Panc1 (cell line): Measurements from ENCODE around the gene MAD1L1. TPM values are rescaled to one million over a fixed set of nuclear protein-coding genes. Genes with fewer than 3 reads are reported as not detected.

Source experiments
- ATAC-seq: fragments of 200-7000 bp; cut with Tn5 transposase; 2 replicates; pipeline ENCODE4 v1.9.1; 2020; ENCODE audit warnings: mild to moderate bottlenecking, moderate library complexity
- BruUV-seq: library from RNA; stranded (reverse); fragments of 400-500 nt; replicated peaks from 2 replicates; lab custom pipeline; 2021; lab: Mats Ljungman, UMichigan
- CTCF ChIA-PET: fragments of 300-600 bp; sonication (Branson Sonifier 250); formaldehyde crosslinking; loops from one replicate; lab custom pipeline; 2022; ENCODE audit warnings: antibody characterized with exemption; lab: Charles Lee
- POLR2A ChIA-PET: fragments of 300-600 bp; sonication (Branson Sonifier 250); formaldehyde crosslinking; loops from one replicate; lab custom pipeline; 2022; ENCODE audit warnings: antibody characterized with exemption; lab: Charles Lee
- DNase-seq: peaks from one replicate; pipeline ENCODE4 v3.0.0-alpha.2; 2010; ENCODE audit warnings: low read depth, low spot score
- H3K27ac ChIP-seq: 2 replicates; pipeline ENCODE4 v1.5.1; 2011; ENCODE audit warnings: mild to moderate bottlenecking, low read length, inconsistent platforms
- H3K27me3 ChIP-seq: fragments of 200-500 bp; sonication (Bioruptor generic); 2 replicates; pipeline ENCODE4 v1.6.0; 2014; ENCODE audit warnings: low read length, inconsistent platforms; ENCODE audit not compliant: control insufficient read depth, insufficient read depth
- H3K36me3 ChIP-seq: fragments of 200-500 bp; sonication (Bioruptor generic); 2 replicates; pipeline ENCODE4 v1.5.1; 2014; ENCODE audit warnings: inconsistent platforms, mild to moderate bottlenecking, low read length, moderate library complexity; ENCODE audit not compliant: control insufficient read depth, insufficient read depth
- H3K4me1 ChIP-seq: 2 replicates; pipeline ENCODE4 v1.5.1; 2011; ENCODE audit warnings: inconsistent platforms, mild to moderate bottlenecking, low read length, moderate library complexity; ENCODE audit not compliant: control insufficient read depth, insufficient read depth
- H3K4me3 ChIP-seq, 2 experiments: 2 replicates each; pipeline ENCODE4 v1.5.1; 2011 to 2012; ENCODE audit warnings: low read depth in 2 of 2, low read length in 2 of 2, mild to moderate bottlenecking in 2 of 2, inconsistent platforms in 1 of 2, moderate library complexity in 1 of 2
- H3K9me3 ChIP-seq: fragments of 200-500 bp; sonication (Bioruptor generic); 2 replicates; pipeline ENCODE4 v1.5.1; 2014; ENCODE audit warnings: low read depth, mild to moderate bottlenecking, inconsistent platforms, low read length, moderate library complexity; ENCODE audit not compliant: control insufficient read depth, insufficient read depth
- CTCF ChIP-seq: fragments of 450-650 bp; IDR thresholded peaks from 2 replicates; pipeline ENCODE4 v1.5.1; 2017; ENCODE audit warnings: mild to moderate bottlenecking
- POLR2AphosphoS5 ChIP-seq: IDR thresholded peaks from 2 replicates; pipeline ENCODE4 v1.6.1; 2012; ENCODE audit warnings: mild to moderate bottlenecking, low read depth, low read length, moderate library complexity
- SIN3A ChIP-seq: IDR thresholded peaks from 2 replicates; pipeline ENCODE4 v1.6.1; 2012; ENCODE audit warnings: low read depth, mild to moderate bottlenecking, low read length, moderate library complexity, borderline replicate concordance; ENCODE audit not compliant: insufficient read depth
- TCF7L2 ChIP-seq: IDR thresholded peaks from 2 replicates; pipeline ENCODE4 v1.6.1; 2011; ENCODE audit warnings: mild to moderate bottlenecking, low read depth, low read length, inconsistent platforms
- in situ Hi-C: cut with HindIII; loops from 2 replicates; pipeline ENCODE4 v1.10.0; 2016; ENCODE audit warnings: low sequenced_read_pairs, low pct_unique_long_range_greater_than_20kb
- intact Hi-C: fragments of 100-400 bp; cut with micrococcal nuclease; formaldehyde crosslinking; loops from one replicate; pipeline ENCODE4 v1.10.0; 2022; ENCODE audit not compliant: unreplicated experiment
- total RNA-seq: library from RNA; stranded (reverse); gene quantifications from one replicate; pipeline ENCODE4 v1.2.1, GENCODE V29; 2021; ENCODE audit not compliant: unreplicated experiment
- TF ChIP-seq, protein P1 (sequence below), 2 experiments: IDR thresholded peaks; 2 replicates each; pipeline ENCODE4 v1.6.1; 2011 to 2012; ENCODE audit warnings: low read depth in 2 of 2, control low read depth in 1 of 2, low read length in 1 of 2, mild to moderate bottlenecking in 1 of 2, moderate library complexity in 1 of 2; ENCODE audit not compliant: insufficient read depth in 1 of 2

Gene MAD1L1
- total RNA-seq, 1 experiment from 2014 or later, result 70.8 TPM

DNA sequence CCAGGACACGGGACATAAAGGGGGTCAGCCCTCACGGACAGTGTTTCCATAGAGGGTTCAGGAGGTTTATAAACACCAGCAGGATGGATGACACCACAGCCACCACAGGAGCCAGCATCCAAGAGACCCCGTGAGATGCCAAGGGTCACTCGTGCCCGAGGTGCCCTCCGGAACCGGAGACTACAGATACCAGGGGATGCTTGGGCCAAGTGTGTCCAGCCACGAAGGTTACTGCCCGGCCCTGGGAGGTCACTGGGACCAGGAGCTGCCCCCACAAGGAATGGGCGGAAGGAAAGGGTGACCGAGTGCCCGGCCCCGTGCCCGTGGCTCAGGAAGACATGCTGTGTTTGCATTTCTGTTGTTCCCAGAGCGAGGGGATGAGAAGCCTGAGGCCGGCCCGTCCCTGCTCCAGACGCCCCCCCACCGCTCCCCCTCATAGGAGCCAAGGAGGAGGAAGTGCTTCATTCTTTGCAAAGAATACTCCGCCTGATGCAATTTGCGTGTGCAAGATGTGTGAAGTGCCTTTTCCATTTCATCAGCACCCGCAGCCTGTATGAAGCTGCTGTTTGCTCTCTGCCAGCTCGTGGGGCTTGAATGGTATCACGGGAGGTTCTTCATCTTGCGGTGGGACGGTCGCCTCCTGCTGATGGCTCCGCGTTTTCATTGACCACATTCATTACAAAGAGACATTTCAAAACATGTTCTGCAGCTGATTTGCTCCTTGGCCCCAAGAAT, 386.2 kb downstream of the MAD1L1 start:
- POLR2A ChIA-PET, result no interaction called here
- BruUV-seq, result no TSS peak

DNA sequence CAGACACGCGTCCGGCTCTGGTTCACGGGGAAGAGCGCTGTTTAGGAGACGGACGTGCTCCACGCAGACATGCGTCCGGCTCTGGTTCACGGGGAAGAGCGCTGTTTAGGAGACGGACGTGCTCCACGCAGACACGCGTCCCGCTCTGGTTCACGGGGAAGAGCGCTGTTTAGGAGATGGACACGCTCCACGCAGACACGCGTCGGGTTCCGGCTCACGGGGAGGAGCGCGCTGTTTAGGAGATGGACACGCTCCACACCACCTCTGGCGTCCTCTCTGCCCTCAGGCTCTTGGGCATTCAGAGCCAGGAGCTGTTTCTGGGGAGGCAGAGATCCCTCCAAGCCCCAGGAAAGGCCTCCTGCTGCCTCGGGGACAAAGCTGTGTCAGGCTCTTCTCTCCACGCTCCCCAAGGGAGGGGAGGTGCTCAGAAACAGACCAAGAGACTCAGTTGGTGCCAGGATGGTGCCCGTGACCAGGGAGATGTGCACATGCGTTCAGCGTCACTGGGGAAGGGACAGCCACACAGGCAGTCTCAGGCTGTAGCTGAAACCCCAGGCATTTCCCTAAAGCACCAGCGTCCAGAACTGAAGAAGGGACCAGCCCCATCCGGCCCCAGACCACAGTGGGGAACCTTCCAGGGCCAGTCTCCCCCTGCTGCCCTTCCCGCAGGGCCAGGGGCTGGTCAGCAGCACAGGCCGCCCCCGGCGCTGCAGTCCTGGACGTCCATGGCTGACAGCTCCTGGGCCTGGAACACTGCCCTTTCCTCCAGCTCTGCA, 387.0 kb downstream of the MAD1L1 start:
- Histone ChIP-seq H3K4me1 (no peaks in the 10 kb centered on the region), H3K27me3 (no peaks in the 10 kb centered on the region), H3K4me3 (no peak overlapping the region), H3K36me3 (no peaks in the 10 kb centered on the region), H3K9me3 (no peaks in the 10 kb centered on the region), H3K27ac (no peak overlapping the region)
- intact Hi-C loops, result no loop called here
- DNase-seq (no peak), ATAC-seq (no peak)
- CTCF ChIA-PET, result no interaction called here
- TF ChIP-seq TCF7L2, result no peak
- TF ChIP-seq CTCF, result no peak
- POLR2A ChIA-PET, result interaction anchor here (0.7 kb wide), 1 partner anchor 410 kb away, joined by 3 read pairs; no protein-coding TSS in a partner anchor
- in situ Hi-C loops, result no loop called here
- no TSS peak for BruUV-seq

More for the DNA sequence above, 386.2 kb downstream of the MAD1L1 start:
- DNase-seq (no peak), ATAC-seq (no peak)
- Histone ChIP-seq H3K27ac (no peak overlapping the region), H3K4me1 (no peaks in the 10 kb centered on the region), H3K36me3 (no peaks in the 10 kb centered on the region), H3K27me3 (no peaks in the 10 kb centered on the region), H3K9me3 (no peaks in the 10 kb centered on the region), H3K4me3 (no peak overlapping the region)
- no peak for TF ChIP-seq TCF7L2
- no peak for TF ChIP-seq CTCF
- no peak for TF ChIP-seq POLR2AphosphoS5
- no peak for TF ChIP-seq SIN3A
- TF ChIP-seq, protein P1, sequence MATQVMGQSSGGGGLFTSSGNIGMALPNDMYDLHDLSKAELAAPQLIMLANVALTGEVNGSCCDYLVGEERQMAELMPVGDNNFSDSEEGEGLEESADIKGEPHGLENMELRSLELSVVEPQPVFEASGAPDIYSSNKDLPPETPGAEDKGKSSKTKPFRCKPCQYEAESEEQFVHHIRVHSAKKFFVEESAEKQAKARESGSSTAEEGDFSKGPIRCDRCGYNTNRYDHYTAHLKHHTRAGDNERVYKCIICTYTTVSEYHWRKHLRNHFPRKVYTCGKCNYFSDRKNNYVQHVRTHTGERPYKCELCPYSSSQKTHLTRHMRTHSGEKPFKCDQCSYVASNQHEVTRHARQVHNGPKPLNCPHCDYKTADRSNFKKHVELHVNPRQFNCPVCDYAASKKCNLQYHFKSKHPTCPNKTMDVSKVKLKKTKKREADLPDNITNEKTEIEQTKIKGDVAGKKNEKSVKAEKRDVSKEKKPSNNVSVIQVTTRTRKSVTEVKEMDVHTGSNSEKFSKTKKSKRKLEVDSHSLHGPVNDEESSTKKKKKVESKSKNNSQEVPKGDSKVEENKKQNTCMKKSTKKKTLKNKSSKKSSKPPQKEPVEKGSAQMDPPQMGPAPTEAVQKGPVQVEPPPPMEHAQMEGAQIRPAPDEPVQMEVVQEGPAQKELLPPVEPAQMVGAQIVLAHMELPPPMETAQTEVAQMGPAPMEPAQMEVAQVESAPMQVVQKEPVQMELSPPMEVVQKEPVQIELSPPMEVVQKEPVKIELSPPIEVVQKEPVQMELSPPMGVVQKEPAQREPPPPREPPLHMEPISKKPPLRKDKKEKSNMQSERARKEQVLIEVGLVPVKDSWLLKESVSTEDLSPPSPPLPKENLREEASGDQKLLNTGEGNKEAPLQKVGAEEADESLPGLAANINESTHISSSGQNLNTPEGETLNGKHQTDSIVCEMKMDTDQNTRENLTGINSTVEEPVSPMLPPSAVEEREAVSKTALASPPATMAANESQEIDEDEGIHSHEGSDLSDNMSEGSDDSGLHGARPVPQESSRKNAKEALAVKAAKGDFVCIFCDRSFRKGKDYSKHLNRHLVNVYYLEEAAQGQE (IDR thresholded peaks at IDR 0.05; ENCODE audit: insufficient read depth in 1 of 2, low read depth in 2 of 2, low read length in 1 of 2), result no peak
- CTCF ChIA-PET, result no interaction called here
- in situ Hi-C loops, result no loop called here
- intact Hi-C loops, result no loop called here
